GM19099 (cell line): ENCODE data around the gene USP50.

Experiments
- POLR2A ChIP-seq: IDR thresholded peaks from 3 replicates; pipeline ENCODE4 v1.6.1; 2011; ENCODE audit warnings: low read depth; ENCODE audit not compliant: insufficient read length; ENCODE audit errors: extremely low read depth

USP50 gene

GRCh38 chr15:50458348-50459112 lies 87.9 kb downstream of the USP50 start:
- no peak for TF ChIP-seq POLR2A

GRCh38 chr15:50452927-50453326 lies 93.5 kb downstream of the USP50 start:
- TF ChIP-seq POLR2A: no peak
